GM18951 (cell line): Measurements from ENCODE around the gene REPS2.

Source experiments
- POLR2A ChIP-seq: IDR thresholded peaks from 4 replicates; pipeline ENCODE4 v1.6.1; 2011; ENCODE audit warnings: mild to moderate bottlenecking; ENCODE audit not compliant: insufficient read length, insufficient read depth; ENCODE audit errors: extremely low read depth
- in situ Hi-C: fragments of 300-500 bp; cut with MboI; formaldehyde crosslinking; loops from one replicate; pipeline ENCODE4 v1.12.0; 2022; ENCODE audit warnings: low sequenced_read_pairs, mixed read lengths, inconsistent platforms; ENCODE audit not compliant: unreplicated experiment

REPS2 gene

DNA sequence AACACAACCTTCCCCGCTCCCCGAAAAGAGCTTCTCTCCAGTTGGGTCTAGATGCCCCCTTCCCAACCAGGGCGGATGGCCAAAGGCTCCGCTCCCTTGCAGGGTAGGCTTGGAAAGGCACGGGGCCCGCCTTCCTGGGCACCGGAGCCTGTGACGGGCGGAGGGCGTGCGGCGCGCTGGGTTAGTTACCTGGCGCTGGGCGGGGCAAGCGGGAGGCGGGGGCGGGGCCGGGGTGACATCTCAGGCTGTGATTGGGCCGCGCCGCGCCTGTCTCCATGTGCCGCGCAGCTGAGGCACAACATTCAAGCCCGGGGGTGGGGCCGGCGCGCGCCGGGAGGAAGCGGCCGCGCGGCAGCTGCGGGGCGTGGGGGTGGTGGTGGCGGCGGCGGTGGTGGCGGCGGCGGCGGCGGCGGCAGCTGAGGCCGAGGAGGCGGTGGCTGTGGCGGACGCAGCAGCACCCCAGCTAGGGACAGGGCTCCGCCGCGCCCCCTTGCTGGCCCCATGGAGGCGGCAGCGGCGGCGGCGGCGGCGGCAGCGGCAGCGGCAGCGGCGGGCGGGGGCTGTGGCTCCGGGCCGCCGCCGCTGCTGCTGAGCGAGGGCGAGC is at the start of gene REPS2:
Gene REPS2 (plus strand): TSS at position 298 of the 604 bp plus-strand sequence. CDS start 204 bp downstream, at position 502.
- in situ Hi-C loops = no loop called here
- no peak for TF ChIP-seq POLR2A

DNA sequence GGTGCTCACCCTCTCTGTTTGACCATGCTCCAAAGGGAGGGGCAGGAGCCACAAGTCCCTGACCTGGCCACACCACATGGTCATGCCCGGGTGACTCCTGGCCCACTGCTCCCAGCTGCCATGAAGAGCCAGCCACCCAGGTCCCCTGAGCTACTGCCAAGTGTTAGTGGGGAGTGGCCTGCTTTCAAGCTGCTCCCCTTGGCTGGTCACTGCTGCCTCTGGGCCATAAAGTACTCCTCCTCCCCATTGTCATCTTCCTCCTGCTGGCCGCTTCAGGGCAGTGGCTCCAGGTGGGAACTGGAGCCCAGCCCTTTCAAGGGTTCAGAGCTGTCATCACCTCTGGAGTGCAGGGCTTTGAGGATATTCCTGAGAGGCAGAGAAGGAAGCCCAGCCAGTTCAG is 49.0 kb upstream of the REPS2 start:
- TF ChIP-seq POLR2A = no peak
- in situ Hi-C loops = no loop called here

DNA sequence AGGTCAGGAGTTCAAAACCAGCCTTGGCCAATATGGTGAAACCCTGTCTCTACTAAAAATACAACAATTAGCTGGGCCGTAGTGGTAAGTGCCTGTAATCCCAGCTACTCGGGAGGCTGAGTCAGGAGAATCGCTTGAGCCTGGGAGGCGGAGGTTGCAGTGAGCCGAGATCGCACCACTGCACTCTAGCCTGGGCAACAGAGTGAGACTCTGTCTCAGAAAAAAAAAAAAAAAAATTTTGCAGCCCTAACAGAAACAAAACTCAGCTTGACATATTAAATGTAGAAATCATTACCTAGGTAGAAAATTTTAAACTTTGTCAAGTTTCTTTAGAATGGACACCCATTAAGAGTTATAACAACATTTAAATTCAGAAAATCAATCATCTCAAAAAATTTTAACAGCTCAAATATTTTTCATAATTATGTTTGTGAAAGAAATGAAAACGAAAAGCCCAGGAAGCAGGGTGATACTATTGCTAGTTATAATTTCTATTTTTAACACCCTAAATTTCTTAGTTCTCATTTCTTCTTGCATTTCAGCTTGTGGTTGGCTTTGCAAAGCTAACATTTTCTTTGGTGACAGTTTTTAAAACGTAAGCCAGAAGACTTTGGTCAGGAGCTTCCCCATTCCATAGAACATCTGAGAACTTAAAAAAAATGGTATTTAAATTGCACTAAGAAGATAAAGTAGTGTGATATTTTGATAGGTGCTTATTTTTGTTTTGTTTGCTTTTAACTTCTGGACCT is 43.0 kb upstream of the REPS2 start:
- in situ Hi-C loops = no loop called here
- TF ChIP-seq POLR2A = no peak

DNA sequence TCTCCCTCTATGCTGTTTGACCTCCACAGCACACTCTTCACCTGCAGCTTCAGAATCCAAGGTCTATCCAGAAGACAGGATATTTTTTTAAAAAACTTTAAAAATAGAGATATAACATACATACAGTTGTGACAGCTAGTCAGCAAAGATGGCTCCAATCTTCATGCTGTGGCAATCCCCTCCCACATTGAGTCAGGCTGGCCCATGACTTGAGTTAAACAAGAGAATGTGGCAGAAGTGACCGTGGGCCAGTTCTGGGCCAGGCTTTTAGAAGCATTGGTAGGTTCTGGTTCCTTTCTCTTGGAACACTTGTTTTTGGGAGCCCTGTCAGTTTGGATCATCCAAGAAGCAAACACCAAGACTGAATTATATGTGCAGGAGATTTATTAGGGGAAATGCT is 36.1 kb upstream of the REPS2 start:
- in situ Hi-C loops = no loop called here
- no peak for TF ChIP-seq POLR2A

DNA sequence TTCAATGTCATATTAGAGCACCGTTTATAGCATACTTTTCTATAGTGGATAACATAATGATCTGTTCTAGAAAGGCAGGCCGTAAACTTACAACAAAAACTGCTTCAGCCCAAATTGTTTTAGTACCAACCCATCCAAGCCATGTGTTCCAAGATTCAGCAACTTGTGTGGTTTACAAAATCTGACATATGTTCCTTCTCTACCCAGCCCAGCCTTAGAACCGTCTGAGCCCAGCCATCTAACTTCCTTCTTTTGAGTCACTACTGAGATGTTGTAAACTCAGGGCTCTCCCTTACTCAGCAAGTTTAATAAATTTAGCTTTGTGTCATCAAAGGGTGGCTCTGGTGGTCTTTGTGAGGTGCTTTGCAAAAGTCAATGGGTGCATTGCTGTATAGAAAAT is 32.4 kb upstream of the REPS2 start:
- TF ChIP-seq POLR2A = no peak
- in situ Hi-C loops = no loop called here

DNA sequence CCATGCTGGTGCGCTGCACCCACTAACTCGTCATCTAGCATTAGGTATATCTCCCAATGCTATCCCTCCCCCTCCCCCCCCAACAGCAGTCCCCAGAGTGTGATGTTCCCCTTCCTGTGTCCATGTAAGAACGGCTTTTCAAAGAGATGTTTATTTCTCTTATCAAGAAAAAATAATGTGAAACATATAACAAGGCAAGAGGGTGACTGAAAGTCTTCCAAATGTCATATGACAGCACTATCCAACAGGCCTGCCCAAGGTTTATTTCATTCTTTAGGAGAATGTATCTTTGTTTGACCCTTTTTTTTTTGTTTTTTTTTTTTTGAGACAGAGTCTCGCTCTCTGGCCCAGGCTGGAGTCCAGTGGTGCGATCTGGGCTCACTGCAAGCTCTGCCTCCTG is 29.9 kb upstream of the REPS2 start:
- no peak for TF ChIP-seq POLR2A
- in situ Hi-C loops = no loop called here

DNA sequence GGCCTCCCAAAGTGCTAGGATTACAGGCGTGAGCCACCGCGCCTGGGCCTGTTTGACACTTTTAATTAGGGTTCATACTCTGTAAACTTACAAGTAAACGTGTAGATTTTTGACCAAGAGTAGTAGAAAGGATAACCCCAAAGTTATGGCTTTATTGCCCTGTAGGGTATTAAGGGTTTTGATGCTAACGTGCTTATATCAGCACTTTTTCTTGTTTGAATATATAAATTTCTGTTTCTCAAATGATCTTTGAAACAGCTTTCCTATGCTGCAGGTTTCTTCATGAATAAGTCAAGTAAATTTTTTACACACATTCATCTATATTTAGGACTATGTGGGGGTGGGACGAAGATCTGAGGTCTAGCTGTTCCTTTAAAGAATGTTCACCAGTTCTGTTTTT is 29.3 kb upstream of the REPS2 start:
- no peak for TF ChIP-seq POLR2A
- in situ Hi-C loops = no loop called here

DNA sequence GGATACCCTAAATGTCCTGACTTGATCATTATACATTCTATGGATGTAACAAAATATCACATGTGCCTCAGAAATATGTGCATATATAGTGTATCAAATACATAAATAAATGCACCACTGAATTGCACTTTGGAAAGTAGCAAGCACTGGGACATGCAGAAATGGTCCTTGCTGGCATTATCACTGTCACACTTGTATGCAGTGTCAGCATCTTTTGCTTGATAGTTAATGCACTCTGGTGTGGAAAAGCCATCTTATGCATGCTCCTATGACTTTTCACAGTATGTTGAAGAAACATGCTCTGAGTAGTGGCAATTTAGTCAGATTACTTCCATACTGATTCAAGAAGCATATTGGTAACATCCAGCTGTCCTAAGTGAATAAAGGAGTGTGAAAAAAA is 27.5 kb upstream of the REPS2 start:
- in situ Hi-C loops = no loop called here
- no peak for TF ChIP-seq POLR2A

DNA sequence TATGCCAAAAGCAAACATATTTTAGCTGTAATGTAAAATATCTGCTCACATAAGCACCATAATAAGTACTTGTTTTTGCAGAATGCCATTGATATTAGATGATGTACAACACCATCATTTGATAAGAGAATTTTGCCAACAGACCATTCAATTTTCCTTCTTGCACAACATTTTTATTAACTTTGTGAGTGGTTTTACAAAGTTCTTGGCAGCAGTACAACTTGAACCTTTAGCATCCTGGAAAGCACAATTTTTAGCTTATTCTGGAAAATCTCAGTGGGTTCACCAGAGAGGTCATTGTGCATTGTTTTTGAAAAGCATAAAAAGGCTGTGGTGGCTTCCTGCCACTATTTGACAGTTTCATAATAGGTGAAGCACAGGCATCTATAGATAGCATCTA is 26.4 kb upstream of the REPS2 start:
- no peak for TF ChIP-seq POLR2A
- in situ Hi-C loops = no loop called here

DNA sequence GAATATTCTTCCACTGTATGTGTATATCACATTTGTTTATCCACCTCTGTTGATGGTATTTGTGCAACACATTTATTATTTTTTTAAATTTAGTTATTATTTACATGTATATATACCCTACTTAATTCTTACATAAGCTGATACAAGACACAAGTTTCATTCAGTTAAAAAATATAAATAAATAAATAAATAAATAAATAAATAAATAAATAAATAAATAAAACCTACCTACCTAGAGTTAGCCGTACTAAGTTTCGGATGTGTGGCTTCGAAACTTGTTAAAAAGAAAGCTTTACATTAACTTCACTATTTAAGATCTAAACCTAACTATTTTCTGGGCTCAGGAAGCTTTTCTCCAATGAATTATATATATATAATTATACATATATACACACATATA is 23.3 kb upstream of the REPS2 start:
- in situ Hi-C loops = no loop called here
- TF ChIP-seq POLR2A = no peak

DNA sequence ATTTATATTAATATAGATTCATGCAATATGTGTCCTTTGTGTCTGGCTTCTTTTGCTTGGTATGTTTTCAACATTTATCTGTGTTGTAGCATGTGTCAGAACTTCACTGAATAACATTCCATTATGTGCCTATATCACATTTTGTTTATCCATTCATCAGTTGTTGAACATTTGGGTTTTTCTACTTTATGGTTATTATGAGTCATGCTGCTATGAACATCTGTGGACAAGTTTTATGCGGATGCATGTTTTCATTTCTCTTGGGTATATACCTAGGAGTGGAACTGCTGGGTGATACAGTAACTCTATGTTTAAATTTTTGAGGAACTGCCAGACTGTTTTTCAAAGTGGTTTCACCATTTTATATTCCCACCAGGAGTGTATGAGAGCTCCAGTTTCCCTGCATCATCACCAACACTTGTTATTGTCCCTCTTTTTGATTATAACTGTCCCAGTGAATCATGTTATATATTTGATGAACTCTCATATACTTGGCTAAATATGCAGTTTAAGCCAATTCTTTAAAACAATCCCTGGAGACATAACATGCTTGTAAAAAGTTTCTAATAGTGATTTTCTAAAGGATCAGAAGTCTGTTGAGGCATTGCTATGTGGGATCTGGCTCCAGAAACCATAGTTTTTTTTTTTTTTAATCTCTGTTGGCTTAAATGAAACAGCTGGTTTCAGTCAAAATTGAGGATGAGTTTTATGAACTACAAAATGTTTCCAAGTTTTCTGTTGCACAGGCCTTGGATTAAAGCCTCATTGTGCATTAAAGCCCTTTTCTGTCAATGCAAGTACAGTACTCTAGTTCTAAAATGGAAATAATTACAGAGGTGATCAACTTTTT is 21.6 kb upstream of the REPS2 start:
- TF ChIP-seq POLR2A = no peak

DNA sequence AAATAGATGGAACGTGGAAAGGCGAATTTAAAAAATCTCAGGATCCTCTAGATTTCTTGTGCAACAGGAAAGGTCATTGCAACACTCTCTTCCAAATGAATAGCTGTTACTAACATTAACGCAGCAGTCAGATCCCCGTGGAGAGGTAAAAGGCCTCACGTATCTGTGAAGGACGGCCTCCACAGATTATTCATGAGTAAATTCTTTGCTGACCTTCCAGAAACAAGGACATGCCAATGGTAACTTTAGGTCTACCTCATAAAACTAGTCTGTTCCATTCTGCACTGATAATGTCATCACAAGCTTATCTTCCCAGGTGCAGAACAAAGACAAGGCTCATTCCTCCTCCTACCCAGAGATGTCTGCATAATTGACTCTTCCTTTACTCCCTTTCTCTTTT is 16.1 kb upstream of the REPS2 start:
- TF ChIP-seq POLR2A = no peak
- in situ Hi-C loops = no loop called here

More for the DNA sequence above, 21.6 kb upstream of the REPS2 start:
- in situ Hi-C loops = no loop called here

DNA sequence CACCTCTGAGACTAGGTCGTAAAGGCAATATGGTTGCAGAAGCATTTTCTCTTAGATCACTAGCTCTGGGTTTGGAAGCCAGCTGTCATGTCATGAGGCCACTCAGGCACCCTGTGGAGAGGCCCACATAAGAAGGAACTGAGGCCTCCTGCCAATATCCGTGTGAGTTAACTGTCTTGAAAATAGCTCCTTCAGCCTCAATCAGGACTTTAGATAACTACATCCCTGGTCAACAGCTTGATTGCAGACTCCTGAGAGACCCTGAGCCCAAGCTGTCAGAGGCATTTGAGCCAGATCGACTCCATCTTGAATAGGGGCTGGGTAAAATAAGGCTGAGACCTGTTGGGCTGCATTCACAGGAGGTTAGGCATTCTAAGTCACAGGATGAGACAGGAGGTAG is 15.1 kb upstream of the REPS2 start:
- TF ChIP-seq POLR2A = no peak
- in situ Hi-C loops = no loop called here

DNA sequence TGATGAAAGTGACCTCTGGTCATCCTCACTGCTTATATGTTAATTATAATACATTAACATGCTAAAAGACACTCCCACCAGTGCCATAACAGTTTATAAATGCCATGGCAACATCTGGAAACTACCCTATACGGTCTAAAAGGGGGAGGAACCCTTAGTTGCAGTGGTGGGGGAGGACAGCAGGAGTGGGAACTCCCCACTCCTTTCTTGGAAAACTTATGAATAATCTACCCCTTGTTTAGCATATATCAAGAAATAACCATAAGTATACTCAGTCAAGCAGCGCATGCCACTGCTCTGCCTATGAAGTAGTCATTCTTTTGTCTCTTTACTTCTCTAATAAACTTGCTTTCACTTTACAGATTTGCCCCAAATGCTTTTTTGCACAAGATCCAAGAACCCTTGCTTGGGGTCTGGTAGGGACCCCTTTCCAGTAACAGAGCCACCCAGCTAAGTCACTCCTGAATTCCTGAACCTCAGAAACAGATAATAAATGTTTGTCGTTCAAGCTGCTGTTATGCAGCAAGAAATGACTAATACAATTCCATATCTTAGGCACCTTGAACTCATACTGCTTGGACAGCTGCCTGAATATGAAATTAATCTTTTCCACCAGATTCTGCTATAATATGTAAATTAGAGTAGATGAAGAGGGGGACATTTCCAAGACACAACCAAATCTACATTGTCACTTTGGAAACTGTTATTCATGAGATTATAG is 14.4 kb upstream of the REPS2 start:
- in situ Hi-C loops = no loop called here
- no peak for TF ChIP-seq POLR2A
